Ovary (tissue), 9 donors: ENCODE data around the gene ATP5ME. TPM values are rescaled to one million over a fixed set of nuclear protein-coding genes. Genes with fewer than 3 reads are reported as not detected.

Experiments used
- DNase-seq, 5 donors: peaks; one replicate each; pipeline ENCODE4 v3.0.0-alpha.2; 2019 to 2020
- H3K27ac ChIP-seq, 2 donors: fragments of 200-600 bp; one replicate each; pipeline versions ENCODE4 v1.5.1 to v1.8.0; 2019 to 2022
- H3K27me3 ChIP-seq: fragments of 200-600 bp; one replicate; pipeline ENCODE4 v1.8.0; 2022
- H3K36me3 ChIP-seq: fragments of 200-600 bp; sonication (generic); one replicate; pipeline ENCODE4 v1.5.1; 2019
- H3K4me1 ChIP-seq: one replicate; pipeline ENCODE4 v1.8.1; 2013; ENCODE audit warnings: mild to moderate bottlenecking, moderate library complexity; ENCODE audit not compliant: insufficient read depth
- H3K4me3 ChIP-seq: fragments of 200-600 bp; sonication (generic); one replicate; pipeline ENCODE4 v1.5.1; 2017
- H3K9me3 ChIP-seq, 2 donors: fragments of 200-600 bp in 1 of 2; sonication (generic) in 1 of 2; one replicate each; pipeline versions ENCODE4 v1.5.1 to v1.8.1; 2013 to 2019; ENCODE audit warnings: mild to moderate bottlenecking in 1 of 2, moderate library complexity in 1 of 2
- CTCF ChIP-seq, 3 donors: fragments of 450-650 bp in 2 of 3; fragments of 200-600 bp in 1 of 3; IDR thresholded peaks; one replicate each; pipeline versions ENCODE4 v1.5.1 to v1.8.0; 2016 to 2022; ENCODE audit warnings: antibody characterized with exemption in 3 of 3, mild to moderate bottlenecking in 1 of 3
- EP300 ChIP-seq: sonication (generic); formaldehyde crosslinking; IDR thresholded peaks from one replicate; pipeline ENCODE4 v1.6.1; 2017; ENCODE audit warnings: antibody characterized with exemption
- POLR2A ChIP-seq: fragments of 450-650 bp; IDR thresholded peaks from one replicate; pipeline ENCODE4 v1.6.1; 2017; ENCODE audit warnings: antibody characterized with exemption, mild to moderate bottlenecking, moderate library complexity
- WGBS, 3 donors: extraction: QIAGEN DNeasy Blood & Tissue Kit in 1 of 3; methylation state at CpG; one replicate each; pipeline versions ENCODE4 v1.1.5 to v1.1.7; 2013 to 2017; 5-methylcytosine and 5-hydroxymethylcytosine counted together
- intact Hi-C, 4 donors: fragments of 100-400 bp; cut with DNase I; formaldehyde crosslinking; loops; one replicate each; pipeline versions ENCODE4 v1.11.0 to v1.15.1; 2022 to 2023
- polyA plus RNA-seq, 2 donors: library from polyadenylated mRNA; stranded (reverse); fragments of 200-250 nt in 1 of 2; fragments of 350-450 nt in 1 of 2; fragmentation: Illumina TruSeq in 1 of 2; extraction: RNeasy Lipid Tissue Mini Kit (QIAGEN cat#74804) in 1 of 2; gene quantifications; one replicate each; pipeline ENCODE4 v1.2.3, GENCODE V29; 2013 to 2014
- total RNA-seq, 7 donors: library from RNA; depleted of rRNA in 2 of 7; stranded (reverse); fragments of >200 nt in 2 of 7; fragmentation: NEBNext Ultra II Directional in 3 of 7; extraction: Animal tissue kit (Norgen Biotek cat#: 25700) in 3 of 7; gene quantifications; one replicate each; pipeline versions ENCODE4 v1.1.0 to v1.2.4, GENCODE V29; 2016 to 2023
- donor health status: DM: no; HTN: no; CAD: no; lungs with moderate emphysema.
- donor health status: DM: no; HTN: no; CAD: no.
- donor health status: Bipolar disorder and iron deficiency.
- donor health status: DM: yes; HTN: yes; CAD: no.
- donor health status: DM: no; HTN: no; CAD: no.
- donor health status: DM: yes; HTN: yes; CAD: no.

Gene ATP5ME
- total and polyA plus RNA-seq, 9 donors: 180 to 359 (median 207) TPM

- Histone ChIP-seq H3K4me3 (no peak overlapping the region), H3K4me1 (peaks cover 12% of the 10 kb centered on the region), H3K36me3 (no peaks in the 10 kb centered on the region), H3K27ac (no peak overlapping the region), H3K27me3 (no peaks in the 10 kb centered on the region), H3K9me3 (no peaks in the 10 kb centered on the region)
- 75 to 85% (median 79%) methylated on average over 12 of the region's 12 CpGs for WGBS, 3 donors
- no peak for TF ChIP-seq EP300
- no peak for TF ChIP-seq CTCF (IDR thresholded peaks at IDR 0.05)
- no peak for TF ChIP-seq POLR2A
- DNase-seq: peak in 3 of 5 donors; percentile 15
- intact Hi-C loops: no loop called here
These were observed 8.7 kb downstream of the ATP5ME start for GRCh38 chr4:665381-665750.

- DNase-seq: peak in 4 of 5 donors; percentile 10 to 28 (median 16)
- Histone ChIP-seq H3K27me3 (no peaks in the 10 kb centered on the region), H3K27ac (no peak overlapping the region), H3K9me3 (no peaks in the 10 kb centered on the region), H3K36me3 (no peaks in the 10 kb centered on the region), H3K4me1 (peaks cover 8% of the 10 kb centered on the region), H3K4me3 (no peak overlapping the region)
- 94 to 95% (median 95%) methylated on average over 24 of the region's 24 CpGs for WGBS, 3 donors
- TF ChIP-seq CTCF (IDR thresholded peaks at IDR 0.05): no peak
- no peak for TF ChIP-seq EP300
- TF ChIP-seq POLR2A: no peak
- intact Hi-C loops: no loop called here
These were observed 9.3 kb downstream of the ATP5ME start for GRCh38 chr4:664713-665231.

- Histone ChIP-seq H3K4me1 (peaks cover 7% of the 10 kb centered on the region), H3K27me3 (no peaks in the 10 kb centered on the region), H3K27ac (peak overlapping the region in 1 of 2 donors; percentile 2), H3K36me3 (no peaks in the 10 kb centered on the region), H3K4me3 (peak overlapping the region; percentile 41), H3K9me3 (no peaks in the 10 kb centered on the region)
- WGBS, 3 donors: 1 to 2% (median 2%) methylated on average over 46 to 80 of the region's 80 CpGs
- TF ChIP-seq CTCF (IDR thresholded peaks at IDR 0.05) (peak in 1 of 3 donors; percentile 20), POLR2A (no peak), EP300 (no peak)
- intact Hi-C loops: no loop called here
- DNase-seq: peak; percentile 51 to 71 (median 55)
These were observed 10.3 kb downstream of the ATP5ME start for GRCh38 chr4:663438-664428.

GRCh38 chr4:663046-663437 lies 11.0 kb downstream of the ATP5ME start:
- 31 to 38% (median 38%) methylated on average over 20 of the region's 20 CpGs for WGBS, 3 donors
- peak overlapping the region; percentile 41 for H3K4me3 ChIP-seq
- intact Hi-C loops: no loop called here
- H3K27me3 ChIP-seq: no peaks in the 10 kb centered on the region
- H3K27ac ChIP-seq: peak overlapping the region in 1 of 2 donors; percentile 2
- H3K4me1 ChIP-seq: peaks cover 7% of the 10 kb centered on the region
- no peak for TF ChIP-seq EP300
- no peaks in the 10 kb centered on the region for H3K36me3 ChIP-seq
- DNase-seq: peak in 3 of 5 donors; percentile 19 to 32 (median 26)
- H3K9me3 ChIP-seq: no peaks in the 10 kb centered on the region
